ENCODE measurements around the gene FTL.

DNA sequence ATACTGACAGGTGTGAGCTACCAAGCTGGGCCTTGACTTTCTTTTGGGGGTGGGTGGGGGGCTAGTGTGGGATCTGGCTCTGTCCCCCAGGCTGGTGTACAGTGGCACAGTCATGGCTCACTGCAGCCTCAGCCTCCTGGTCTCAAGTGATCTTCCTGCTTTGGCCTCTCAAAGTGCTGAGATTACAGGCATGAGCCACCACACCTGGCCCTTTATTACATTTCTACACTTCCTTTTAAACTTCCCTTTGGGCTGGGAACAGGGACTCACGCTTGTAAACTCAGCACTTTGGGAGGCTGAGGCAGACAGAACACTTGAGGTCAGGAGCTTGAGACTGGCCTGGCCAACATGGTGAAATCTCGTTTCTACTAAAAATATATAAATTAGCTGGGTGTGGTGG, 12.0 kb downstream of the FTL start:
- TF ChIP-seq, protein P1, sequence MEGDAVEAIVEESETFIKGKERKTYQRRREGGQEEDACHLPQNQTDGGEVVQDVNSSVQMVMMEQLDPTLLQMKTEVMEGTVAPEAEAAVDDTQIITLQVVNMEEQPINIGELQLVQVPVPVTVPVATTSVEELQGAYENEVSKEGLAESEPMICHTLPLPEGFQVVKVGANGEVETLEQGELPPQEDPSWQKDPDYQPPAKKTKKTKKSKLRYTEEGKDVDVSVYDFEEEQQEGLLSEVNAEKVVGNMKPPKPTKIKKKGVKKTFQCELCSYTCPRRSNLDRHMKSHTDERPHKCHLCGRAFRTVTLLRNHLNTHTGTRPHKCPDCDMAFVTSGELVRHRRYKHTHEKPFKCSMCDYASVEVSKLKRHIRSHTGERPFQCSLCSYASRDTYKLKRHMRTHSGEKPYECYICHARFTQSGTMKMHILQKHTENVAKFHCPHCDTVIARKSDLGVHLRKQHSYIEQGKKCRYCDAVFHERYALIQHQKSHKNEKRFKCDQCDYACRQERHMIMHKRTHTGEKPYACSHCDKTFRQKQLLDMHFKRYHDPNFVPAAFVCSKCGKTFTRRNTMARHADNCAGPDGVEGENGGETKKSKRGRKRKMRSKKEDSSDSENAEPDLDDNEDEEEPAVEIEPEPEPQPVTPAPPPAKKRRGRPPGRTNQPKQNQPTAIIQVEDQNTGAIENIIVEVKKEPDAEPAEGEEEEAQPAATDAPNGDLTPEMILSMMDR (IDR thresholded peaks at IDR 0.05; ENCODE audit: poor library complexity), result no peak
- TF ChIP-seq EZH2 (IDR thresholded peaks at IDR 0.05; ENCODE audit: borderline replicate concordance), result no peak
